GM19463 (cell line): ENCODE results near the gene MCF2L.
"Not testable (repeated sequence)": the region's sequence is repeated elsewhere in the genome, so short reads cannot be mapped to it uniquely, and the experiment has no call there.

Experiments
- ATAC-seq: cut with Tn5 transposase; IDR thresholded peaks from one replicate; pipeline ENCODE4 v1.9.1; 2021; ENCODE audit warnings: mild to moderate bottlenecking, moderate library complexity; ENCODE audit not compliant: unreplicated experiment

Gene MCF2L

GRCh38 chr13:113110852-113111315, 141.9 kb downstream of the MCF2L start:
- no peak for ATAC-seq

- not testable (repeated sequence) for ATAC-seq
These were observed 142.8 kb downstream of the MCF2L start for GRCh38 chr13:113111821-113112220.

GRCh38 chr13:113112475-113112874, 143.5 kb downstream of the MCF2L start:
- not testable (repeated sequence) for ATAC-seq

GRCh38 chr13:113112893-113113845, 144.2 kb downstream of the MCF2L start:
- no peak for ATAC-seq

- no peak for ATAC-seq
These were observed 144.8 kb downstream of the MCF2L start for GRCh38 chr13:113113846-113114271.

- no peak for ATAC-seq
These were observed 145.7 kb downstream of the MCF2L start for GRCh38 chr13:113114511-113115362.

- ATAC-seq: no peak
These were observed 146.6 kb downstream of the MCF2L start for GRCh38 chr13:113115363-113116205.

- no peak for ATAC-seq
These were observed 147.3 kb downstream of the MCF2L start for GRCh38 chr13:113116206-113116800.

GRCh38 chr13:113116871-113117271, 147.9 kb downstream of the MCF2L start:
- no peak for ATAC-seq

- no peak for ATAC-seq
These were observed 148.4 kb downstream of the MCF2L start for GRCh38 chr13:113117335-113117872.

- no peak for ATAC-seq
These were observed 148.9 kb downstream of the MCF2L start for GRCh38 chr13:113117911-113118260.

GRCh38 chr13:113118261-113119021, 149.4 kb downstream of the MCF2L start:
- no peak for ATAC-seq

GRCh38 chr13:113119166-113119821, 150.3 kb downstream of the MCF2L start:
- no peak for ATAC-seq

- ATAC-seq: no peak
These were observed 150.8 kb downstream of the MCF2L start for GRCh38 chr13:113119822-113120189.

GRCh38 chr13:113120300-113121182, 151.5 kb downstream of the MCF2L start:
- ATAC-seq: no peak

- no peak for ATAC-seq
These were observed 152.3 kb downstream of the MCF2L start for GRCh38 chr13:113121183-113121927.

GRCh38 chr13:113121928-113122471, 153.0 kb downstream of the MCF2L start:
- no peak for ATAC-seq
